Mesendoderm (in vitro differentiated cells): ENCODE measurements around the gene CA10.

Experiments
- DNase-seq: peaks from one replicate; pipeline ENCODE4 v3.0.0; 2013
- H2AK5ac ChIP-seq: 2 replicates; pipeline ENCODE4 v1.6.1; 2013; ENCODE audit warnings: low read length, inconsistent platforms
- H2BK120ac ChIP-seq: 2 replicates; pipeline ENCODE4 v1.6.1; 2013; ENCODE audit warnings: low read depth, mild to moderate bottlenecking, low read length, moderate library complexity, mixed read lengths
- H2BK15ac ChIP-seq: replicated peaks from 2 replicates; pipeline ENCODE4 v1.6.1; 2013; ENCODE audit warnings: low read depth, mild to moderate bottlenecking, moderate library complexity
- H2BK5ac ChIP-seq: 2 replicates; pipeline ENCODE4 v1.6.1; 2013; ENCODE audit warnings: low read length, inconsistent platforms
- H3K18ac ChIP-seq: 2 replicates; pipeline ENCODE4 v1.6.1; 2013; ENCODE audit warnings: mild to moderate bottlenecking, low read length, mixed read lengths
- H3K23ac ChIP-seq: one replicate; pipeline ENCODE4 v1.6.1; 2013; ENCODE audit warnings: low read length
- H3K27ac ChIP-seq: 2 replicates; pipeline ENCODE4 v1.5.1; 2013; ENCODE audit warnings: low read depth, mild to moderate bottlenecking, inconsistent platforms, low read length, moderate library complexity
- H3K27me3 ChIP-seq: 2 replicates; pipeline ENCODE4 v1.6.1; 2013; ENCODE audit warnings: low read length, control low read depth, mild to moderate bottlenecking, inconsistent platforms; ENCODE audit not compliant: insufficient read depth, poor library complexity
- H3K36me3 ChIP-seq: 2 replicates; pipeline ENCODE4 v1.6.1; 2013; ENCODE audit warnings: low read length, inconsistent platforms; ENCODE audit not compliant: control insufficient read depth, insufficient read depth
- H3K4ac ChIP-seq: one replicate; pipeline ENCODE4 v1.6.1; 2013; ENCODE audit warnings: low read depth, mild to moderate bottlenecking, low read length, moderate library complexity
- H3K4me1 ChIP-seq: 2 replicates; pipeline ENCODE4 v1.6.1; 2013; ENCODE audit warnings: low read depth, low read length, inconsistent platforms; ENCODE audit not compliant: control insufficient read depth
- H3K4me2 ChIP-seq: 2 replicates; pipeline ENCODE4 v1.6.1; 2013; ENCODE audit warnings: low read length
- H3K4me3 ChIP-seq: 2 replicates; pipeline ENCODE4 v1.5.1; 2013; ENCODE audit warnings: mild to moderate bottlenecking, low read length
- H3K56ac ChIP-seq: one replicate; pipeline ENCODE4 v1.6.1; 2013; ENCODE audit warnings: low read length
- H3K79me1 ChIP-seq: 2 replicates; pipeline ENCODE4 v1.6.1; 2013; ENCODE audit warnings: low read length, inconsistent platforms
- H3K79me2 ChIP-seq: 2 replicates; pipeline ENCODE4 v1.6.1; 2013; ENCODE audit warnings: mild to moderate bottlenecking, low read length; ENCODE audit not compliant: control insufficient read depth, insufficient read depth
- H3K9ac ChIP-seq: 2 replicates; pipeline ENCODE4 v1.6.1; 2013; ENCODE audit warnings: low read length, inconsistent platforms
- H4K5ac ChIP-seq: one replicate; pipeline ENCODE4 v1.6.1; 2013; ENCODE audit warnings: low read length
- H4K8ac ChIP-seq: one replicate; pipeline ENCODE4 v1.6.1; 2013; ENCODE audit warnings: low read depth, mild to moderate bottlenecking, control low read depth, low read length, moderate library complexity
- WGBS: extraction: QIAGEN DNeasy Blood & Tissue Kit; methylation state at CpG from one replicate; pipeline ENCODE4 v1.1.7; 2013; ENCODE audit warnings: low lambda C conversion rate, missing lambda C conversion rate; ENCODE audit not compliant: insufficient coverage; ENCODE audit errors: extremely low coverage; 5-methylcytosine and 5-hydroxymethylcytosine counted together

The CA10 gene

GRCh38 chr17:51650202-51650601, 508.3 kb downstream of the CA10 start:
- Histone ChIP-seq H3K36me3 (no peaks in the 10 kb centered on the region), H3K18ac (no peak overlapping the region), H3K27me3 (no peaks in the 10 kb centered on the region), H2BK120ac (no peak overlapping the region), H3K79me1 (no peaks in the 10 kb centered on the region), H2BK5ac (no peak overlapping the region), H4K5ac (no peak overlapping the region), H3K79me2 (no peaks in the 10 kb centered on the region), H3K9ac (no peak overlapping the region), H3K23ac (no peak overlapping the region), H3K4ac (no peak overlapping the region), H4K8ac (no peak overlapping the region), H2AK5ac (no peak overlapping the region), H3K4me1 (no peaks in the 10 kb centered on the region), H3K56ac (no peak overlapping the region), H2BK15ac (no peak overlapping the region), H3K4me3 (no peak overlapping the region), H3K4me2 (no peak overlapping the region), H3K27ac (no peak overlapping the region)
- WGBS: no CpG with 5 or more reads among the region's 2 CpGs
- DNase-seq: no peak

GRCh38 chr17:51647826-51648225, 510.7 kb downstream of the CA10 start:
- peak; percentile 23 for DNase-seq
- H3K79me2 ChIP-seq: no peaks in the 10 kb centered on the region
- no peak overlapping the region for H3K27ac ChIP-seq
- H2AK5ac ChIP-seq: no peak overlapping the region
- WGBS: no CpG with 5 or more reads among the region's 5 CpGs
- H3K36me3 ChIP-seq: no peaks in the 10 kb centered on the region
- H3K4me1 ChIP-seq: no peaks in the 10 kb centered on the region
- H3K27me3 ChIP-seq: no peaks in the 10 kb centered on the region
- H3K4me2 ChIP-seq: no peak overlapping the region
- no peaks in the 10 kb centered on the region for H3K79me1 ChIP-seq
- H2BK120ac ChIP-seq: no peak overlapping the region
- H3K23ac ChIP-seq: no peak overlapping the region
- no peak overlapping the region for H3K9ac ChIP-seq
- H2BK15ac ChIP-seq: no peak overlapping the region
- no peak overlapping the region for H4K5ac ChIP-seq
- H4K8ac ChIP-seq: no peak overlapping the region
- no peak overlapping the region for H3K18ac ChIP-seq
- H2BK5ac ChIP-seq: no peak overlapping the region
- no peak overlapping the region for H3K4me3 ChIP-seq
- no peak overlapping the region for H3K56ac ChIP-seq
- no peak overlapping the region for H3K4ac ChIP-seq

GRCh38 chr17:51647067-51647466, 511.4 kb downstream of the CA10 start:
- WGBS: no CpG with 5 or more reads among the region's 6 CpGs

GRCh38 chr17:51646539-51646938, 512.0 kb downstream of the CA10 start:
- H3K56ac ChIP-seq: no peak overlapping the region
- no peak overlapping the region for H3K23ac ChIP-seq
- DNase-seq: no peak
- no peak overlapping the region for H4K8ac ChIP-seq
- H3K4me1 ChIP-seq: no peaks in the 10 kb centered on the region
- no peak overlapping the region for H4K5ac ChIP-seq
- no peak overlapping the region for H2BK15ac ChIP-seq
- H3K9ac ChIP-seq: no peak overlapping the region
- no peak overlapping the region for H3K18ac ChIP-seq
- no peak overlapping the region for H3K4ac ChIP-seq
- H3K4me3 ChIP-seq: no peak overlapping the region
- no peaks in the 10 kb centered on the region for H3K79me1 ChIP-seq
- no peak overlapping the region for H2BK120ac ChIP-seq
- no CpG with 5 or more reads among the region's 4 CpGs for WGBS
- H3K4me2 ChIP-seq: no peak overlapping the region
- no peaks in the 10 kb centered on the region for H3K27me3 ChIP-seq
- no peaks in the 10 kb centered on the region for H3K36me3 ChIP-seq
- no peak overlapping the region for H3K27ac ChIP-seq
- no peak overlapping the region for H2BK5ac ChIP-seq
- no peak overlapping the region for H2AK5ac ChIP-seq
- no peaks in the 10 kb centered on the region for H3K79me2 ChIP-seq

More at GRCh38 chr17:51647067-51647466, 511.4 kb downstream of the CA10 start:
- Histone ChIP-seq H3K9ac (no peak overlapping the region), H3K79me1 (no peaks in the 10 kb centered on the region), H3K27ac (no peak overlapping the region), H3K36me3 (no peaks in the 10 kb centered on the region), H4K8ac (no peak overlapping the region), H3K4me3 (no peak overlapping the region), H3K4me2 (no peak overlapping the region), H2BK5ac (no peak overlapping the region), H3K27me3 (no peaks in the 10 kb centered on the region), H3K56ac (no peak overlapping the region), H3K4me1 (no peaks in the 10 kb centered on the region), H3K18ac (no peak overlapping the region), H2BK120ac (no peak overlapping the region), H2AK5ac (no peak overlapping the region), H4K5ac (no peak overlapping the region), H3K4ac (no peak overlapping the region), H3K79me2 (no peaks in the 10 kb centered on the region), H3K23ac (no peak overlapping the region), H2BK15ac (no peak overlapping the region)
- DNase-seq: no peak

GRCh38 chr17:51645056-51645455, 513.5 kb downstream of the CA10 start:
- Histone ChIP-seq H3K9ac (no peak overlapping the region), H4K8ac (no peak overlapping the region), H4K5ac (no peak overlapping the region), H3K18ac (no peak overlapping the region), H3K27ac (no peak overlapping the region), H3K4me3 (no peak overlapping the region), H3K4me1 (no peaks in the 10 kb centered on the region), H2BK15ac (no peak overlapping the region), H3K56ac (no peak overlapping the region), H3K23ac (no peak overlapping the region), H2BK120ac (no peak overlapping the region), H2BK5ac (no peak overlapping the region), H2AK5ac (no peak overlapping the region), H3K79me2 (no peaks in the 10 kb centered on the region), H3K27me3 (no peaks in the 10 kb centered on the region), H3K4ac (no peak overlapping the region), H3K79me1 (no peaks in the 10 kb centered on the region), H3K4me2 (no peak overlapping the region), H3K36me3 (no peaks in the 10 kb centered on the region)
- WGBS: no CpG with 5 or more reads among the region's 4 CpGs
- DNase-seq: no peak

- no peaks in the 10 kb centered on the region for H3K4me1 ChIP-seq
- H2BK120ac ChIP-seq: no peak overlapping the region
- H2BK15ac ChIP-seq: no peak overlapping the region
- WGBS: no CpG with 5 or more reads among the region's 10 CpGs
- no peaks in the 10 kb centered on the region for H3K27me3 ChIP-seq
- no peak overlapping the region for H3K4ac ChIP-seq
- no peak overlapping the region for H2BK5ac ChIP-seq
- H2AK5ac ChIP-seq: no peak overlapping the region
- H4K8ac ChIP-seq: no peak overlapping the region
- H3K56ac ChIP-seq: no peak overlapping the region
- no peak overlapping the region for H4K5ac ChIP-seq
- H3K79me1 ChIP-seq: no peaks in the 10 kb centered on the region
- H3K4me2 ChIP-seq: no peak overlapping the region
- H3K23ac ChIP-seq: no peak overlapping the region
- no peak overlapping the region for H3K4me3 ChIP-seq
- no peak overlapping the region for H3K9ac ChIP-seq
- no peak overlapping the region for H3K18ac ChIP-seq
- no peaks in the 10 kb centered on the region for H3K79me2 ChIP-seq
- DNase-seq: no peak
- no peak overlapping the region for H3K27ac ChIP-seq
- no peaks in the 10 kb centered on the region for H3K36me3 ChIP-seq
These were observed 514.6 kb downstream of the CA10 start for GRCh38 chr17:51643702-51644490.
